Tibial artery (tissue), 4 donors: ENCODE measurements around the gene ATP9B.

Experiments used
- DNase-seq, 2 donors: peaks; one replicate each; pipeline ENCODE4 v3.0.0-alpha.2; 2019
- H3K27ac ChIP-seq, 2 donors: fragments of 200-600 bp; sonication (generic) in 1 of 2; 1 replicate in 1 of 2; 2 replicates in 1 of 2; pipeline ENCODE4 v1.5.1; 2018 to 2019; ENCODE audit warnings: mild to moderate bottlenecking in 1 of 2
- H3K27me3 ChIP-seq, 2 donors: fragments of 200-600 bp; sonication (generic) in 1 of 2; one replicate each; pipeline versions ENCODE4 v1.5.1 to v1.6.0; 2016 to 2019
- H3K36me3 ChIP-seq, 3 donors: fragments of 200-600 bp; sonication (generic) in 2 of 3; one replicate each; pipeline ENCODE4 v1.5.1; 2016 to 2019; ENCODE audit warnings: mild to moderate bottlenecking in 2 of 3
- H3K4me1 ChIP-seq, 4 donors: fragments of 200-600 bp; sonication (generic) in 2 of 4; 1 replicate in 3 of 4; 2 replicates in 1 of 4; pipeline ENCODE4 v1.5.1; 2016 to 2019
- H3K4me3 ChIP-seq, 2 donors: fragments of 200-600 bp; sonication (generic) in 1 of 2; 1 replicate in 1 of 2; 2 replicates in 1 of 2; pipeline ENCODE4 v1.5.1; 2018 to 2019; ENCODE audit warnings: mild to moderate bottlenecking in 2 of 2
- H3K9me3 ChIP-seq, 3 donors: fragments of 200-600 bp; sonication (generic) in 1 of 3; one replicate each; pipeline ENCODE4 v1.5.1; 2016 to 2019
- intact Hi-C: fragments of 100-400 bp; cut with DNase I; formaldehyde crosslinking; loops from one replicate; pipeline ENCODE4 v1.15.0; 2023; ENCODE audit warnings: low total_unique reads
- TF ChIP-seq, protein P1 (sequence below), 2 experiments: fragments of 200-600 bp in 1 of 2; fragments of 450-650 bp in 1 of 2; IDR thresholded peaks; one replicate each; pipeline ENCODE4 v1.5.1; 2017 to 2019; ENCODE audit warnings: antibody characterized with exemption in 2 of 2, mild to moderate bottlenecking in 1 of 2, moderate library complexity in 1 of 2

ATP9B gene

DNA sequence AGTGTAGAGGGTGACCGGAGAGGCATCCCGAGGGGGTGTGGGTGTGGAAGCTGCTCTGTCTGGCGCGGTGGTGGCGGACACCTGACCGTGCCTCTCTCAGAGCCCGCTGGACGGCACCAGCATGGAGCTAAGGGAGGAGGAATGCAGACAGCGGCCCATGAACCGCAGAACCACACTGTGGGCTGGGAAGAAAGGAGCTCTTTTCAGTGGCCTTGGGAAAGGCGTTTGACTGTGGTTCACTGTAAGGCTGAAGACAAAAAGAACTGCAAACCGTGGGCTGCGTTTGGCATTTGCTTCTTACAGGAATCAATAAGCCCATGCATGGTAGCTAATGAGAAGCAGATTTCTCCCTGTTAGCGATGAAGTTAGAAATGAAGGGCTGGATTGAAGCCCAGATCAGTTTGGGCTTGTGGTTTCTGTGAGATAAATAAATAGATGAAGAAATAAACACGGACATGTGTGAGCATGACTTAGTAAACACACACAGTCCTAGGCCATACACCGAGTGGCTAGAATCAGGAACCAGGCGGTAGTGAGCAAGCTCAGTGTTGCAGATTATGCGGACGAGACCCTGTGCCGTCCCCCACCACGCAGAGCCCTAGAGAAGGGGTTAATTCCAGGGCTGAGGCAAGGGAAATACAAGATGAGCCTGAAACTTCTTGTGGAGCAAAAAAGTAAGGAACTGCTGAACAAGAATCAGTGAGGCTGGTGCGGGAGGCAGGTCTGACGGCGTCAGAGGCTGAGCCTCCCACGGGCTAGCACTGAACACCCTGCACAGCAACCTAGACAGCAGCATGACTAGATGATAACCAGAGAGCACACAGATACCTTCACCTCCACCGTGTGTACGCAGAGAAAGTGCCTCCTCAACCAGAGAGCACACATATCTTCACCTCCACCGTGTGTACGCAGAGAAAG, 297.2 kb downstream of the ATP9B start:
- intact Hi-C loops = no loop called here
- H3K36me3 ChIP-seq = peaks cover 12 to 49% (median 13%) of the 10 kb centered on the region in 3 donors
- H3K4me3 ChIP-seq = no peak overlapping the region
- no peaks in the 10 kb centered on the region for H3K27me3 ChIP-seq
- no peaks in the 10 kb centered on the region for H3K4me1 ChIP-seq
- no peaks in the 10 kb centered on the region for H3K9me3 ChIP-seq
- no peak for DNase-seq
- H3K27ac ChIP-seq = no peak overlapping the region
- TF ChIP-seq, protein P1, sequence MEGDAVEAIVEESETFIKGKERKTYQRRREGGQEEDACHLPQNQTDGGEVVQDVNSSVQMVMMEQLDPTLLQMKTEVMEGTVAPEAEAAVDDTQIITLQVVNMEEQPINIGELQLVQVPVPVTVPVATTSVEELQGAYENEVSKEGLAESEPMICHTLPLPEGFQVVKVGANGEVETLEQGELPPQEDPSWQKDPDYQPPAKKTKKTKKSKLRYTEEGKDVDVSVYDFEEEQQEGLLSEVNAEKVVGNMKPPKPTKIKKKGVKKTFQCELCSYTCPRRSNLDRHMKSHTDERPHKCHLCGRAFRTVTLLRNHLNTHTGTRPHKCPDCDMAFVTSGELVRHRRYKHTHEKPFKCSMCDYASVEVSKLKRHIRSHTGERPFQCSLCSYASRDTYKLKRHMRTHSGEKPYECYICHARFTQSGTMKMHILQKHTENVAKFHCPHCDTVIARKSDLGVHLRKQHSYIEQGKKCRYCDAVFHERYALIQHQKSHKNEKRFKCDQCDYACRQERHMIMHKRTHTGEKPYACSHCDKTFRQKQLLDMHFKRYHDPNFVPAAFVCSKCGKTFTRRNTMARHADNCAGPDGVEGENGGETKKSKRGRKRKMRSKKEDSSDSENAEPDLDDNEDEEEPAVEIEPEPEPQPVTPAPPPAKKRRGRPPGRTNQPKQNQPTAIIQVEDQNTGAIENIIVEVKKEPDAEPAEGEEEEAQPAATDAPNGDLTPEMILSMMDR (IDR thresholded peaks at IDR 0.05) = no peak

DNA sequence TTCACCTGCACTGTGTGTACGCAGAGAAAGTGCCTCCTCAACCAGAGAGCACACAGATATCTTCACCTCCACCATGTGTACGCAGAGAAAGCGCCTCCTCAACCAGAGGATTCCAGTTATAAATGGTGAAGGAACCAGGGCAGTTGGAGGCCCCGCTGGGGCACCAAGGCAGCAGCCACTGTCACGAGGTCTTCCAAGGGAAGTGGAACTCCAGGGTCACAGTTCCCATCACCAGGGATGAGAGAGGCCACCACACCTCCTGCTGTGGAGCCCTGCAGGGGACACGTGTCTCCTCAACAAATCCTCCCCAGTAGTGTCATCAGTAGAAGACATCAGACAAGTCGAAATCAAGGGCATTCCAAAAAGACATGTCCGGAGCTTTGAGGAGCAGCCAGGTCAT, 298.3 kb downstream of the ATP9B start:
- Histone ChIP-seq H3K36me3 (peaks cover 2 to 43% (median 4%) of the 10 kb centered on the region in 3 donors), H3K4me1 (no peaks in the 10 kb centered on the region), H3K27me3 (no peaks in the 10 kb centered on the region), H3K9me3 (no peaks in the 10 kb centered on the region), H3K4me3 (no peak overlapping the region), H3K27ac (no peak overlapping the region)
- TF ChIP-seq, protein P1 (IDR thresholded peaks at IDR 0.05) = no peak
- intact Hi-C loops = no loop called here
- no peak for DNase-seq

DNA sequence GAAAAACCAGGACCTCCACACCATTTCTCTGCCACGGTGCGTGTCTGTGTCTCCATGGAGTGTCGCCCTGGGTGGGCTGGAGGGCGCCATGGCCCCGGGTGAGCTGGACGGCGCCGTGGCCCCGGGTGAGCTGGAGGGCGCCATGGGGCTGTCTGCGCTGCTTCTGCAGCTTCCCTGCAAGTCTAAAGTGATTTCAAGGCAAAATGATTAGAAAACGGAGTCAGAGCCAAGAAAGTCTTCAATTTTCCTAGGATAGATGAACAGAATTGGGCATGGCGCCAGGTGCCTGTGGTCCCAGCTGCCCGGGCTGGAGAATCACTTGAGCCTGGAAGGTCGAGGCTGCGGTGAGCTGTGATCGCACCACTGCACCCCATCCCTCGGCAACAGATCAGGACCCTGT, 298.8 kb downstream of the ATP9B start:
- no peak overlapping the region for H3K27ac ChIP-seq
- TF ChIP-seq, protein P1 (IDR thresholded peaks at IDR 0.05) = no peak
- intact Hi-C loops = no loop called here
- no peak overlapping the region for H3K4me3 ChIP-seq
- H3K9me3 ChIP-seq = no peaks in the 10 kb centered on the region
- no peak for DNase-seq
- H3K4me1 ChIP-seq = no peaks in the 10 kb centered on the region
- peaks cover 0 to 38% (median 4%) of the 10 kb centered on the region in 3 donors for H3K36me3 ChIP-seq
- H3K27me3 ChIP-seq = no peaks in the 10 kb centered on the region

DNA sequence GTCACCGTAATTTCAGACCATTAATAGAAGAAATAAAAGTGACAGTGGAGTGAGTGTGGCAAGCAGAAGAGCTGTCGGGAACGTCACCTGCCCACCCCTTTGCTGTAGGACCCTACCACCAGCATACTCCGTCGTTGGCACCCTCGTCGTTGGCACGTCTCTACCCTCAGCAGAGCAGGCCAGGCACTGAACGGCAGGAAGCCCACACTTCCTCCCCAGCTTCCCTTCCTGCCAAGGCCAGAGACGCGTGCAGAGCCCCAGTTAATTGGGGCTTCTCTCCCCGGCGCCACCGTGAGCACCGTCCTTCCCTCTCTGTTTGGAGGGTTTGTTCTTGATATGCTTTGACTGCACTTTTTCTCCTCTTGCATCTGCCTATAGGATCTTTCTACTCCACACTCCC, 299.5 kb downstream of the ATP9B start:
- TF ChIP-seq, protein P1 (IDR thresholded peaks at IDR 0.05) = no peak
- no peaks in the 10 kb centered on the region for H3K4me1 ChIP-seq
- no peaks in the 10 kb centered on the region for H3K27me3 ChIP-seq
- H3K36me3 ChIP-seq = peaks cover 0 to 34% (median 4%) of the 10 kb centered on the region in 3 donors
- no peak overlapping the region for H3K4me3 ChIP-seq
- H3K9me3 ChIP-seq = no peaks in the 10 kb centered on the region
- H3K27ac ChIP-seq = no peak overlapping the region
- no peak for DNase-seq
- intact Hi-C loops = no loop called here

DNA sequence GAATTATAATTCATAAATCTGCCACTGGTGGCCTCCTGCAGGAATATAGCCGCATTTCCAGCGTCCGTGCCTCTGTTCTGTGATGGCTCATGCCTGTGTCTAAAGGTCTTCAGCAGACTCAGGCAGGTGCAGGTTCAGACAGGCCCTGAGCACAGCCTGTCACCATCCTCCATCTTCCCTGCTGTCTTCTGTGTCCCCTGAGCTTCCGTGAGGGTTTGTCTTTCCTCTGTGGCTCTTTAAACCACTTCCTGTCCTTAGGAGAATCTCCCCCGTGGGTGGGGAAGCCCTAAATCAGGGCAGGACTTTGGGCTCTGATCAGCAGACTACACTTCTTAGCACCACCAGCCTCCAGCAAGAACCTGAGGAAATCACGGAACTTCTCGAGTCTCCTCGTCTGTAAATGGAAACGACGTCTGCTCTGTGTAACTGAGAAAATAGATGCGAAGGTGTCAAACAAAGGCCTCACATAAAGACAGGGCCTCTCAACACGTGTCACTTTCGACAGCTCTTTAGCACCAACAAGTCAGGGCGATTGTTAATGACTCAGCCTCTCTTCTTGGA, 302.4 kb downstream of the ATP9B start:
- H3K9me3 ChIP-seq = no peaks in the 10 kb centered on the region
- DNase-seq = no peak
- intact Hi-C loops = loop anchor here (10.0 kb wide), 1 partner anchor 297 kb away; no protein-coding TSS in a partner anchor
- H3K27ac ChIP-seq = no peak overlapping the region
- peaks cover 0 to 29% (median 6%) of the 10 kb centered on the region in 3 donors for H3K36me3 ChIP-seq
- no peaks in the 10 kb centered on the region for H3K27me3 ChIP-seq
- H3K4me1 ChIP-seq = no peaks in the 10 kb centered on the region
- TF ChIP-seq, protein P1 (IDR thresholded peaks at IDR 0.05) = no peak
- H3K4me3 ChIP-seq = no peak overlapping the region
